Measurements from ENCODE around the gene ZRSR2.

GRCh38 chrX:15808254-15808653 is 18.0 kb downstream of the ZRSR2 start:
- TF ChIP-seq, protein P1, sequence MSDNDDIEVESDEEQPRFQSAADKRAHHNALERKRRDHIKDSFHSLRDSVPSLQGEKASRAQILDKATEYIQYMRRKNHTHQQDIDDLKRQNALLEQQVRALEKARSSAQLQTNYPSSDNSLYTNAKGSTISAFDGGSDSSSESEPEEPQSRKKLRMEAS (IDR thresholded peaks at IDR 0.05) = no peak
- TF ChIP-seq ZBTB7A (IDR thresholded peaks at IDR 0.05; ENCODE audit: low read depth) (no peak), RAD21 (IDR thresholded peaks at IDR 0.05; ENCODE audit: low read depth) (no peak), EP300 (IDR thresholded peaks at IDR 0.05; ENCODE audit: borderline replicate concordance) (no peak), TAF1 (IDR thresholded peaks at IDR 0.05; ENCODE audit: low read depth) (no peak), FOXM1 (IDR thresholded peaks at IDR 0.05; ENCODE audit: borderline replicate concordance, low read depth) (no peak), CREB1 (IDR thresholded peaks at IDR 0.05; ENCODE audit: low read depth) (no peak)
- TF ChIP-seq, protein P2, sequence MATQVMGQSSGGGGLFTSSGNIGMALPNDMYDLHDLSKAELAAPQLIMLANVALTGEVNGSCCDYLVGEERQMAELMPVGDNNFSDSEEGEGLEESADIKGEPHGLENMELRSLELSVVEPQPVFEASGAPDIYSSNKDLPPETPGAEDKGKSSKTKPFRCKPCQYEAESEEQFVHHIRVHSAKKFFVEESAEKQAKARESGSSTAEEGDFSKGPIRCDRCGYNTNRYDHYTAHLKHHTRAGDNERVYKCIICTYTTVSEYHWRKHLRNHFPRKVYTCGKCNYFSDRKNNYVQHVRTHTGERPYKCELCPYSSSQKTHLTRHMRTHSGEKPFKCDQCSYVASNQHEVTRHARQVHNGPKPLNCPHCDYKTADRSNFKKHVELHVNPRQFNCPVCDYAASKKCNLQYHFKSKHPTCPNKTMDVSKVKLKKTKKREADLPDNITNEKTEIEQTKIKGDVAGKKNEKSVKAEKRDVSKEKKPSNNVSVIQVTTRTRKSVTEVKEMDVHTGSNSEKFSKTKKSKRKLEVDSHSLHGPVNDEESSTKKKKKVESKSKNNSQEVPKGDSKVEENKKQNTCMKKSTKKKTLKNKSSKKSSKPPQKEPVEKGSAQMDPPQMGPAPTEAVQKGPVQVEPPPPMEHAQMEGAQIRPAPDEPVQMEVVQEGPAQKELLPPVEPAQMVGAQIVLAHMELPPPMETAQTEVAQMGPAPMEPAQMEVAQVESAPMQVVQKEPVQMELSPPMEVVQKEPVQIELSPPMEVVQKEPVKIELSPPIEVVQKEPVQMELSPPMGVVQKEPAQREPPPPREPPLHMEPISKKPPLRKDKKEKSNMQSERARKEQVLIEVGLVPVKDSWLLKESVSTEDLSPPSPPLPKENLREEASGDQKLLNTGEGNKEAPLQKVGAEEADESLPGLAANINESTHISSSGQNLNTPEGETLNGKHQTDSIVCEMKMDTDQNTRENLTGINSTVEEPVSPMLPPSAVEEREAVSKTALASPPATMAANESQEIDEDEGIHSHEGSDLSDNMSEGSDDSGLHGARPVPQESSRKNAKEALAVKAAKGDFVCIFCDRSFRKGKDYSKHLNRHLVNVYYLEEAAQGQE (IDR thresholded peaks at IDR 0.05; ENCODE audit: low read depth) = no peak
